GM19468 (cell line): ENCODE measurements around the gene PGS1.

Experiments used
- ATAC-seq: cut with Tn5 transposase; IDR thresholded peaks from one replicate; pipeline ENCODE4 v1.9.1; 2021; ENCODE audit warnings: mild to moderate bottlenecking, moderate library complexity, moderate number of reproducible peaks; ENCODE audit not compliant: unreplicated experiment; ENCODE audit errors: extremely low read depth

The PGS1 gene

GRCh38 chr17:78422267-78422605 is 43.8 kb downstream of the PGS1 start:
- ATAC-seq: no peak

- ATAC-seq: no peak
Observed at GRCh38 chr17:78422872-78423588, 44.6 kb downstream of the PGS1 start.

GRCh38 chr17:78423961-78424675 is 45.7 kb downstream of the PGS1 start:
- ATAC-seq: no peak

GRCh38 chr17:78425429-78425828 is 47.0 kb downstream of the PGS1 start:
- no peak for ATAC-seq

GRCh38 chr17:78426293-78426879 is 47.9 kb downstream of the PGS1 start:
- ATAC-seq: no peak

- ATAC-seq: no peak
Observed at GRCh38 chr17:78427140-78427539, 48.7 kb downstream of the PGS1 start.

GRCh38 chr17:78428025-78428575 is 49.7 kb downstream of the PGS1 start:
- ATAC-seq: no peak

- no peak for ATAC-seq
Observed at GRCh38 chr17:78428836-78429617, 50.6 kb downstream of the PGS1 start.

- no peak for ATAC-seq
Observed at GRCh38 chr17:78429618-78429995, 51.2 kb downstream of the PGS1 start.

- no peak for ATAC-seq
Observed at GRCh38 chr17:78430892-78431691, 52.6 kb downstream of the PGS1 start.

GRCh38 chr17:78431692-78431958 is 53.2 kb downstream of the PGS1 start:
- ATAC-seq: no peak

- ATAC-seq: no peak
Observed at GRCh38 chr17:78432226-78433012, 54.0 kb downstream of the PGS1 start.

GRCh38 chr17:78433013-78433727 is 54.7 kb downstream of the PGS1 start:
- no peak for ATAC-seq

GRCh38 chr17:78433780-78434335 is 55.4 kb downstream of the PGS1 start:
- no peak for ATAC-seq

- no peak for ATAC-seq
Observed at GRCh38 chr17:78434455-78435329, 56.2 kb downstream of the PGS1 start.

GRCh38 chr17:78435330-78436005 is 57.0 kb downstream of the PGS1 start:
- ATAC-seq: no peak
